ENCODE results near the gene SLC2A6.

The SLC2A6 gene

GRCh38 chr9:133437753-133438531 is 41.0 kb downstream of the SLC2A6 start:
- no peak for DNase-seq (ENCODE audit: low read depth)

- DNase-seq (ENCODE audit: low read depth): no peak
Observed at GRCh38 chr9:133436681-133437080, 42.2 kb downstream of the SLC2A6 start.

GRCh38 chr9:133433351-133433843 is 45.5 kb downstream of the SLC2A6 start:
- no peak for DNase-seq (ENCODE audit: low read depth)

GRCh38 chr9:133430244-133430643 is 48.7 kb downstream of the SLC2A6 start:
- no peak for DNase-seq (ENCODE audit: low read depth)

GRCh38 chr9:133429641-133430161 is 49.2 kb downstream of the SLC2A6 start:
- no peak for DNase-seq (ENCODE audit: low read depth)

- DNase-seq (ENCODE audit: low read depth): no peak
Observed at GRCh38 chr9:133429214-133429613, 49.7 kb downstream of the SLC2A6 start.

- DNase-seq (ENCODE audit: low read depth): no peak
Observed at GRCh38 chr9:133428617-133429101, 50.2 kb downstream of the SLC2A6 start.

GRCh38 chr9:133427658-133428348 is 51.1 kb downstream of the SLC2A6 start:
- no peak for DNase-seq (ENCODE audit: low read depth)

GRCh38 chr9:133426011-133426410 is 52.9 kb downstream of the SLC2A6 start:
- no peak for DNase-seq (ENCODE audit: low read depth)

GRCh38 chr9:133425049-133425632 is 53.8 kb downstream of the SLC2A6 start:
- no peak for DNase-seq (ENCODE audit: low read depth)

GRCh38 chr9:133424187-133424586 is 54.7 kb downstream of the SLC2A6 start:
- DNase-seq (ENCODE audit: low read depth): no peak

GRCh38 chr9:133423216-133423615 is 55.7 kb downstream of the SLC2A6 start:
- no peak for DNase-seq (ENCODE audit: low read depth)

GRCh38 chr9:133421615-133422542 is 57.0 kb downstream of the SLC2A6 start, which contains the start of gene ADAMTS13:
Gene ADAMTS13, plus strand, starts transcription at chr9:133422367. Its CDS starts 77 bp downstream, at chr9:133422444.
- DNase-seq (ENCODE audit: low read depth): peak; percentile 39
